Measurements from ENCODE around the gene RAD18.

Gene RAD18

DNA sequence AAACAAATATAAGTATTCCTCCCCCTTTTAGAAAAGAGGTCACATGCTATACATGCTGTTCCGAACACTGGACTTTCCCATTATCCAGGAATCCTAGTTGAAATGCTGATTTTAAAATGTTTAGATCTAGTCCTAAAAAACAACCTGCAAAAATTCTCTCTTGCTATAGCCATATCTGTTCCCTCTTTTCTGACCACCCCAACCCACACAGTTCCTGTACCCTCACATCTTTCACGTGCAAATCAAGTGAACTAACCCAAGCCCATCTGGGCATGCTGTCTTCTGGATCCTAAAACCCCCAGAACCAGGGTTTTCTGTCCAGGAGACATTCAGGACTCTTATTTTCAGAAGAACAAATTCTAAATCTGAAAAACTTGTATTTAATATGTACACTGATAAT lies 67.4 kb downstream of the RAD18 start:
- no peak for DNase-seq

- DNase-seq: no peak
Observed at GRCh38 chr3:8893001-8893400, 70.3 kb downstream of the RAD18 start.

GRCh38 chr3:8891774-8892173 lies 71.5 kb downstream of the RAD18 start:
- DNase-seq: no peak

DNA sequence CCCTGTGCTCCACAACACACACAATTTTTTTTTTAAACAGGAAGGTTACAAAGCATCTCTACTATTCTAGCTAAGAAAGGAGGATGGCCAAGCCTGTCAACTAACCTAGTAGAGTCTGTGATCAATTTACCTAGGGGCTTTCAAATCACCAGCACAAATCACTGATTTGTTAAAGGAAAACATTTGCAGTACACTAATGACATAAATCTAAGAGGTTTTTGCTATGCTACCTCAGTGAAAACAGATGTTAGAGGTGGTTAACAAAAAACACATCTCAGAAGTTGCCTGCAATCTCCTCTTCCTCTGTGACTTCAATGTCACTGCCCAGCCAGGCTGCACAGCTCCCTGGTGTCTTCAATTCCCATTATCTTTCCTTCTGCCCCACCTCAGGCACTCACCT lies 72.0 kb downstream of the RAD18 start:
- DNase-seq: no peak

- no peak for DNase-seq
Observed at GRCh38 chr3:8888301-8888915, 74.9 kb downstream of the RAD18 start.

- no peak for DNase-seq
Observed at GRCh38 chr3:8887435-8888300, 75.6 kb downstream of the RAD18 start.

DNA sequence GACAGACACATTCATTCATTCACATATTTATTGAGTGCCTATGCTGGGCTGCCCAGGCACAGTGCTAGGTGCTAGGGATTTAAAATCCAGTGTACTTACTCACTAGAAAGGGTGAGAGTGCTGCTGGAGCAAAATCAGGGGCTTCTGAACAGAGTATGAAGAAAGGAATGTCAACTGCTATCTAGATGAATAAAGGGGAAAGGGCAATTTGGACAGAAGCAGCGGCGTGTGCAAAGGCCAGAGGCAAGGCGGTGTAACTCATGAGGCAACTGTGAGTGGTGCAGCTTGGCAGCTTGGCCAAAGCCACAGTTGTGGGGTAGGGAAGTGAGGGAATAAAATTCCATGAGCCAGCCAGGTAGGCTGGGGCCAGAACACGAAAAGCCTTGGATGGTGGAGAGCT lies 76.7 kb downstream of the RAD18 start:
- DNase-seq: no peak

DNA sequence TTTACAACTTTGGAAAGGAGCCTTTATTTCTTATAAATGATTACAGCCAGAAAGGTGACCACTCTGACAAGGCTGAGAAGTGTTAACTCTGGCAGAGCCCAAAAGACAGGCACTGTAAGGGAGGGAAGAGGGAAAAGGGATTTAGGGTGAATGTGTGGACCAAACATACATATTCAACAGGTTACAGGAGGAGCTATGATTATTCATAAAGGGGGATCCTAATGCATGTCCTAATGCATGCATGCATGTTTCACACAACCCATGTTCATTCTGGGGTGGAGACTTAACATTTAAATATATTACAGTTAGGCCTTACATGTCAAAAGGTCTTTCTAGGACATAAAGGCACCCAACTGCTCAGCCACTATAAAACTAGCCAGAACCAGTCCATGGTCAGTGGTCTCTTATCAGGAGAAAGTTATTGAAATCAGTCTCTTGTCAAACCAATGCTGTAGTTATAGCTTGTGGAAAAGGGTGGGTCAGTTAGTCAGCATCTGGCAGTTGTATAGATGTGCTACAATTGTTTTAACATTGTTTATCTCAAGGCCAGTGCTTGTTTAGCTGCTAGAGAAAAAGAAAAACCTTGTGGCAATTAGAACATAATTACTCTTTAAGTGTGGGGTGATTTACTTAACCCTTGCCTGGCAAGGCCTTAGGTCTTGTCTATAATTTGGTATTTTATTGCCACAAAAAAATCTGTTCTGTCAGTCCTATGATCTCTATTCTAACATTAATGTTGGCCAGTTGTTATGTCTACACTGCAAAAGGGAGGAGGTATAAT lies 77.5 kb downstream of the RAD18 start:
- peak; percentile 37 for DNase-seq

DNA sequence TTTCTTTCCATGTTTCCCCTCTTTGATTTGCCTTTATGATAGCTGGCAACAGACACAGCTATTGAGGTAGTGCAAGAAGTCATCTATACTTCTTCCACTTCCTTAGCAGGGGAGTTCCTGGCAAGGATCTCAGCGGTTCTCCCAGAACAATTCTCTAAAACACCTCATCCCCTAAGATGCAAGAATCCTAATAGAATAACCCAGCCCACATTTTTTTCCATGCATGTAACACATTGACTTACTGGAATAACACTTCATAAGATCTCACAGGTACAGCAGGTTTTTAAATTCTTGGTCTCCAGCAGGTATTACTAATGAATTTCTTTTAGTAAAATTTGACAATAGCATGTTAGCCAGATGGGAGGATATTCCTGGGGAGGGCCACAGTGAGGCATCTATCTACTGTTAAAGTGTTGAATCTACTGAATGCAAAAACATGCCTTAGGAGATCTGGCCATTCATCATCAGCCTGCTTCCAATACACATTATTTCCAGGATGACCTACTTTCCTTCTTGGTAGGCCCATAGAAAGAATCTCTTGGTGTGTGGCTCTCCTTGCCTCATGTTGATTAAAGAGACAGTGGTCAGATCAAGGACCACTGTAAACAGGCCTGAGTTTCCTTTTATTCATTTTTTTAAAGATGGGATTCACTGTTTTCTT lies 78.5 kb downstream of the RAD18 start:
- DNase-seq: no peak

- DNase-seq: no peak
Observed at GRCh38 chr3:8882642-8883041, 80.6 kb downstream of the RAD18 start.

GRCh38 chr3:8882171-8882593 lies 81.1 kb downstream of the RAD18 start:
- no peak for DNase-seq

DNA sequence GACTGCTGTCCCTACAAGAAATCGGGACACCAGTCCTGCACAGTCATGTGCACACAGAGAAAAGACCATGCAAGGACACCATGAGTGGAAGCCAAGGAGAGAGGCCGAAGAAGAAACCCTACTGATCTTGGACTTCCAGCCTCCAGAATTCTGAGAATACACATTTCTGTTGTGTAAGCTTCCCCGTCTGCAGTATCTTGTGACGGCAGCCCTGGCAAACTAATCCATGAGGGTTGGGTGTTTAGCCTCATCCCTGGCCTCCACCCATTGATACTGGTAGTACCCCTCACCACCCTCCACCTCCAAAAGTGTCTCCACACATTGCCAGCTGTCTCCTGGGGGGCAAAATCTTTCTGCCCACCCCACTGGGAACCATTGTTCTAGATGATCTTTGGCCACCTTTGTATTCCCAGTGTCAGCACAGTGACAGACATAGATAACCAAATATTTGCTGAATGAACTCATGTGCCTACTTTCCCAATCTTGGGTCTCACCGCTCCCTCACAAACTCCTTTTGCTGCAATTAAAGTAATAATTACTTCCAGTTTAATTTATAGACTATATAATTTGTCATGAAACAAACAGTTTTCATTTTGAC lies 83.8 kb downstream of the RAD18 start:
- no peak for DNase-seq

DNA sequence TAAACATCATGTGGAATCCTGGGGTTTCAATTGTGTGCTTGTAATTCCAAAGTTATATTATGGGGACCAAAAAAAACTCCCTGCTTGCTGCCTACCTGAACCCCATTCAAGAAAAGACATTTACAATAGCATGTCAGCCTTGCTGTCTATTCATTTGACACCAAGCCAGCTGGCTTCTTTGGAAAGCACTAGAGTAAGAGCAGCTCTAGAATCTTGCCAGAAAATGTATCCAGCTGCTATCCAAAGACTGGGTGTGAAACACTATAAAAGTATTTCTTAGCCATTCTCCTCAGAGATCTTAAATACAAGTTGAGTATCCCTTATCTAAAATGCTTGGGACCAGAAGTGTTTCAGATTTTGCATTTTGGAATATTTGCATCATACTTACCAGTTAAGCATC lies 87.4 kb downstream of the RAD18 start:
- no peak for DNase-seq

- DNase-seq: no peak
Observed at GRCh38 chr3:8873740-8874139, 89.5 kb downstream of the RAD18 start.

GRCh38 chr3:8872261-8872660 lies 91.0 kb downstream of the RAD18 start:
- no peak for DNase-seq

GRCh38 chr3:8871306-8871705 lies 92.0 kb downstream of the RAD18 start:
- DNase-seq: no peak

DNA sequence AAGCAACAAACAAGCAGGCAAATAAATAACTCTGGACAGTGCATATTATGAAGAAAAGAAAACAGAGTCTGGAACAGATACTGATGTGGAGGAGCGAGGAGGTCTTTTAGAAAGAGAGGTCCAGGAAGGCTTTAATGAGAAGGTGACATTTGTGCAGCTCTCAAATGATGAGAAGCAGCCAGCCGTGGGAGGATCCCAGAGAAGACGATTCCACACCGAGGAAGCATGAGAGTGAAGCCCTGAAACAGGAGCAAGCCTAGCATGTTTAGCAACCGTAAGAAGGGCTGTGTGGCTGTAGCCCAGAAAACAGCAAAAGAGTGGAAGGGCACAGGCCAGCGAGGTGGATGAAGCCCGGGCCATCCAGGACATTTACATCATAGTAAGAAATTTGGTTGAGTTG lies 93.1 kb downstream of the RAD18 start:
- no peak for DNase-seq

GRCh38 chr3:8869613-8870012 lies 93.7 kb downstream of the RAD18 start:
- no peak for DNase-seq

DNA sequence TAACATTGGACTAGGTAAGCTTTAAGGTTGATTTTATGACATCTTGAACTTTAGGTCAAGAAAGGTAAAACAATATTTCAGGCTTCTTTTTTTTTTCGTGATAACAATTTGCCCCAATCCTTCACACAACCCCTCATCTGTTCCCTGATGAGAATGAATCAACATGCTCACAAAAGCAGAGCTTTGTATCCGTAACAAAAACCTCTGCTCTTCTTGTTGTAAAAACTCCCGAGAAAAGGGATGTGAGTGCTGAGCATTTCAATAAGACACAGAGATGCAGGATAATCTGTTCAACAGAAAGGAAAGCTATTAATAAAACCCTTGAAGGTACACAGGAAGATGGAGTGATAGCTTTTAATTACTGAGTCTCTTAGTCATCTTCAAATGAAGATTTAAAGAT lies 94.3 kb downstream of the RAD18 start:
- no peak for DNase-seq

GRCh38 chr3:8867646-8868045 lies 95.6 kb downstream of the RAD18 start:
- no peak for DNase-seq

DNA sequence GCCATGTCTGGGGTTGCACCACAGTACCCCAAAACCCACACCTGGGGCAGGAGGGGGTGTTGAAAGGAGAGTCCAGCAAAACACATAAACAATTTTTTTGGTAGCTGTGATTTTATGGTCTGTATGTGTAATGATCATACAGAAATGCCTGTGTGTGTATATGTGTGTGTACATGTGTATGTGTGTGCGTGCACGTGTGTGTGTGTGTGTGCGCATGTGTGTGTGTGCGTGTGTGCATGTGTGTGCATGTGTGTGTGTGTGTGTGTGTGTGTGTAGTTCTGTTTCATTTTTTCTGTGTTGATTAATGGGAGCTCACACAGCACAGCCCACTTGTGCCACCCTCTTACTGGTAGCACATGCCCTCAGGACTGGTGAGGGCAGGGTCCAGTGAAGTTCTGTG lies 97.6 kb downstream of the RAD18 start:
- no peak for DNase-seq

- no peak for DNase-seq
Observed at GRCh38 chr3:8864402-8865350, 98.6 kb downstream of the RAD18 start.
